Tibial nerve (tissue), 4 donors: ENCODE measurements around the gene CDK5. TPM values are rescaled to one million over a fixed set of nuclear protein-coding genes. Genes with fewer than 3 reads are reported as not detected.
"Not testable (repeated sequence)": the region's sequence is repeated elsewhere in the genome, so short reads cannot be mapped to it uniquely, and the experiment has no call there.

Experiments used
- DNase-seq, 2 donors: peaks; one replicate each; pipeline ENCODE4 v3.0.0-alpha.2; 2019; ENCODE audit warnings: low spot score in 2 of 2
- H3K27ac ChIP-seq, 4 donors: fragments of 200-600 bp; sonication (generic) in 3 of 4; one replicate each; pipeline ENCODE4 v1.5.1; 2017 to 2019; ENCODE audit warnings: mild to moderate bottlenecking in 1 of 4
- H3K27me3 ChIP-seq, 2 donors: fragments of 200-600 bp; sonication (generic) in 1 of 2; one replicate each; pipeline versions ENCODE4 v1.5.1 to v1.6.0; 2017 to 2019
- H3K36me3 ChIP-seq, 3 donors: fragments of 200-600 bp; sonication (generic); one replicate each; pipeline ENCODE4 v1.5.1; 2018 to 2019
- H3K4me1 ChIP-seq, 4 donors: fragments of 200-600 bp; sonication (generic) in 3 of 4; one replicate each; pipeline ENCODE4 v1.5.1; 2017 to 2019
- H3K4me3 ChIP-seq, 4 donors: fragments of 200-600 bp; sonication (generic) in 3 of 4; one replicate each; pipeline ENCODE4 v1.5.1; 2017 to 2019; ENCODE audit warnings: mild to moderate bottlenecking in 1 of 4, moderate library complexity in 1 of 4
- H3K9me3 ChIP-seq, 4 donors: fragments of 200-600 bp; sonication (generic) in 3 of 4; one replicate each; pipeline ENCODE4 v1.5.1; 2017 to 2019
- EP300 ChIP-seq, 2 donors: sonication (generic); formaldehyde crosslinking; IDR thresholded peaks; one replicate each; pipeline ENCODE4 v1.6.1; 2017; ENCODE audit warnings: antibody characterized with exemption in 2 of 2, mild to moderate bottlenecking in 1 of 2
- POLR2A ChIP-seq, 2 donors: fragments of 450-650 bp; IDR thresholded peaks; one replicate each; pipeline ENCODE4 v1.6.1; 2017; ENCODE audit warnings: antibody characterized with exemption in 2 of 2, mild to moderate bottlenecking in 2 of 2, moderate library complexity in 2 of 2
- WGBS, 2 donors: methylation state at CpG; one replicate each; pipeline ENCODE4 v1.1.5; 2018; 5-methylcytosine and 5-hydroxymethylcytosine counted together
- total RNA-seq, 4 donors: library from RNA; depleted of rRNA; stranded (reverse); fragments of >200 nt; gene quantifications; one replicate each; pipeline ENCODE4 v1.1.0, GENCODE V29; 2016
- TF ChIP-seq, protein P1 (sequence below), 5 experiments: fragments of 200-600 bp in 3 of 5; fragments of 450-650 bp in 2 of 5; sonication (generic) in 3 of 5; IDR thresholded peaks; one replicate each; pipeline ENCODE4 v1.5.1; 2016 to 2019; ENCODE audit warnings: antibody characterized with exemption in 5 of 5, mild to moderate bottlenecking in 3 of 5, moderate library complexity in 2 of 5

Gene CDK5
- total RNA-seq, 4 donors from 2014 or later = 3.6 to 13.1 (median 7.1) TPM

DNA sequence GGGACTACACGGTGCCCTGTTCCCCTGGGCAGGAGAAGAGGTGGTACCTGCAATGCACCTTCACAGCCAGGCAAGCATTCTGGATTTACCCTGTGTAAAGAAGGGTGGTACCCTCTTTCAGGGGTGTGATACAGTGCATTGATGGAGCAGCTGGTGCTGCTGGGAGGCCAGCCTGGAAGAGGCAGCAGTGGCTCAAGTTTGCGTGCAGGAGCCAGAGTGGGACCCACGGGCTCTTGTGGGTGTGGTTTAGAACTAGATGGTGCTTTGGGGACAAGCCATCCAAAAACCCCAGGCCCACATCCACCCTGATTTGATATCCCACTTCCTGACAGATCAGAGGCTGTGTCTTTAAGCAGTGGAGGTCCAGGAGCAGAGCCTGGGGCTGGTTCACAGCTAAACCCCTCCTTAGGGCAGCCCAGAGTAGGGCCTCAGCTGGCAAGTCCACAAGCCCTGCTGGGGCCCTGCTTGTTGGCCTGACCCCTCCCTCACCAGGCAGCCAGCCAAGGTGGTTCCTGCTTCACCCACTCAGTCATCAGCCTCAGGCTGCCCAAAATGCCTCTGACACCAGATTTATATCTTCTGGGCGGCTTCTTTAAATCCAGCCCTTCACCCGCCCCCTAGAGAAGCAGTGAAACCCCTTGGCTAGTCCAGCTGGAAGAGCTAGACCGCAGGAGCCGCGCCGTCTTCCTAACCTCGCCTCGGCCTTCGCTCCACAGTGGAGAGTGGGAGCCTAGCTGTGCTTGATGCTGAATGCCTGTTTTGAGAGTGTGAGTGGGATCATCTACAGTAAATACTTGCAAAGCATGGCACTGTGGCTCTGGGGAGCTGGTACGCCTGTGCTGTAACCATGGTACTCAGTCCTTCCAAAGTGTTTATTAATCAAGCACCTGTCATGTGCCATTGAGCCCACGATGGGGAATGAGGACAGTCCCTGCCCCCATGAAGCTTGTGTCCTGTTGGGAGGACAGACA is 10.8 kb downstream of the CDK5 start:
- WGBS, 2 donors = 28 to 37% methylated on average over 14 of the region's 14 CpGs
- H3K36me3 ChIP-seq = peaks cover 0 to 45% (median 0%) of the 10 kb centered on the region in 3 donors
- H3K27me3 ChIP-seq = no peaks in the 10 kb centered on the region
- no peak for DNase-seq
- H3K27ac ChIP-seq = peak overlapping the region in 2 of 4 donors; percentile 34 to 70
- TF ChIP-seq, protein P1, sequence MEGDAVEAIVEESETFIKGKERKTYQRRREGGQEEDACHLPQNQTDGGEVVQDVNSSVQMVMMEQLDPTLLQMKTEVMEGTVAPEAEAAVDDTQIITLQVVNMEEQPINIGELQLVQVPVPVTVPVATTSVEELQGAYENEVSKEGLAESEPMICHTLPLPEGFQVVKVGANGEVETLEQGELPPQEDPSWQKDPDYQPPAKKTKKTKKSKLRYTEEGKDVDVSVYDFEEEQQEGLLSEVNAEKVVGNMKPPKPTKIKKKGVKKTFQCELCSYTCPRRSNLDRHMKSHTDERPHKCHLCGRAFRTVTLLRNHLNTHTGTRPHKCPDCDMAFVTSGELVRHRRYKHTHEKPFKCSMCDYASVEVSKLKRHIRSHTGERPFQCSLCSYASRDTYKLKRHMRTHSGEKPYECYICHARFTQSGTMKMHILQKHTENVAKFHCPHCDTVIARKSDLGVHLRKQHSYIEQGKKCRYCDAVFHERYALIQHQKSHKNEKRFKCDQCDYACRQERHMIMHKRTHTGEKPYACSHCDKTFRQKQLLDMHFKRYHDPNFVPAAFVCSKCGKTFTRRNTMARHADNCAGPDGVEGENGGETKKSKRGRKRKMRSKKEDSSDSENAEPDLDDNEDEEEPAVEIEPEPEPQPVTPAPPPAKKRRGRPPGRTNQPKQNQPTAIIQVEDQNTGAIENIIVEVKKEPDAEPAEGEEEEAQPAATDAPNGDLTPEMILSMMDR (IDR thresholded peaks at IDR 0.05) = no peak
- TF ChIP-seq POLR2A (IDR thresholded peaks at IDR 0.05) = no peak
- no peak for TF ChIP-seq EP300 (IDR thresholded peaks at IDR 0.05)
- peaks cover 0 to 27% (median 12%) of the 10 kb centered on the region in 4 donors for H3K4me1 ChIP-seq
- no peak overlapping the region for H3K4me3 ChIP-seq
- H3K9me3 ChIP-seq = no peaks in the 10 kb centered on the region

- peaks cover 0 to 20% (median 9%) of the 10 kb centered on the region in 4 donors for H3K4me1 ChIP-seq
- H3K36me3 ChIP-seq = peaks cover 0 to 53% (median 0%) of the 10 kb centered on the region in 3 donors
- TF ChIP-seq POLR2A (IDR thresholded peaks at IDR 0.05) (no peak), EP300 (IDR thresholded peaks at IDR 0.05) (no peak)
- TF ChIP-seq, protein P1 (IDR thresholded peaks at IDR 0.05) = no peak
- H3K27ac ChIP-seq = no peak overlapping the region
- no peak for DNase-seq
- H3K9me3 ChIP-seq = no peaks in the 10 kb centered on the region
- H3K27me3 ChIP-seq = no peaks in the 10 kb centered on the region
- WGBS, 2 donors = 75 to 80% methylated on average over 5 to 9 of the region's 9 CpGs
- H3K4me3 ChIP-seq = no peak overlapping the region
Observed at GRCh38 chr7:151045967-151046366, 11.7 kb downstream of the CDK5 start.

GRCh38 chr7:151045262-151045661 is 12.4 kb downstream of the CDK5 start:
- no peaks in the 10 kb centered on the region for H3K27me3 ChIP-seq
- DNase-seq = no peak
- peaks cover 0 to 57% (median 0%) of the 10 kb centered on the region in 3 donors for H3K36me3 ChIP-seq
- 58 to 60% methylated on average over 3 to 7 of the region's 11 CpGs for WGBS, 2 donors
- H3K9me3 ChIP-seq = no peaks in the 10 kb centered on the region
- TF ChIP-seq, protein P1 (IDR thresholded peaks at IDR 0.05) = no peak
- TF ChIP-seq POLR2A (IDR thresholded peaks at IDR 0.05) (no peak), EP300 (IDR thresholded peaks at IDR 0.05) (no peak)
- H3K4me3 ChIP-seq = no peak overlapping the region
- no peak overlapping the region for H3K27ac ChIP-seq
- H3K4me1 ChIP-seq = peaks cover 0 to 16% (median 9%) of the 10 kb centered on the region in 4 donors

GRCh38 chr7:151043959-151044358 is 13.7 kb downstream of the CDK5 start:
- TF ChIP-seq POLR2A (IDR thresholded peaks at IDR 0.05) (no peak), EP300 (IDR thresholded peaks at IDR 0.05) (no peak)
- TF ChIP-seq, protein P1 (IDR thresholded peaks at IDR 0.05) = no peak
- no peaks in the 10 kb centered on the region for H3K9me3 ChIP-seq
- H3K27ac ChIP-seq = no peak overlapping the region
- no peak for DNase-seq
- H3K4me3 ChIP-seq = no peak overlapping the region
- H3K27me3 ChIP-seq = no peaks in the 10 kb centered on the region
- 80 to 92% methylated on average over 8 to 17 of the region's 20 CpGs for WGBS, 2 donors
- peaks cover 0 to 57% (median 0%) of the 10 kb centered on the region in 3 donors for H3K36me3 ChIP-seq
- peaks cover 0 to 28% (median 15%) of the 10 kb centered on the region in 4 donors for H3K4me1 ChIP-seq

GRCh38 chr7:151043449-151043848 is 14.2 kb downstream of the CDK5 start:
- Histone ChIP-seq H3K36me3 (peaks cover 0 to 59% (median 0%) of the 10 kb centered on the region in 3 donors), H3K4me1 (peaks cover 0 to 33% (median 18%) of the 10 kb centered on the region in 4 donors)
- 84 to 87% methylated on average over 10 of the region's 10 CpGs for WGBS, 2 donors
- not testable (repeated sequence) for H3K4me3 ChIP-seq, H3K27me3 ChIP-seq, H3K9me3 ChIP-seq, DNase-seq, H3K27ac ChIP-seq
